Upper lobe of left lung (tissue), 4 donors: Measurements from ENCODE around the gene ASB8.
"Not testable (repeated sequence)": the region's sequence is repeated elsewhere in the genome, so short reads cannot be mapped to it uniquely, and the experiment has no call there.

ENCODE experiments used
- EP300 ChIP-seq, 4 donors: sonication (generic); formaldehyde crosslinking; IDR thresholded peaks; one replicate each; pipeline ENCODE4 v1.5.1; 2017; ENCODE audit warnings: antibody characterized with exemption in 4 of 4, control low read depth in 2 of 4
- TF ChIP-seq, protein P1 (sequence below), 6 experiments: fragments of 450-650 bp in 4 of 6; fragments of 200-600 bp in 2 of 6; sonication (generic) in 2 of 6; IDR thresholded peaks; one replicate each; pipeline ENCODE4 v1.5.1; 2016 to 2019; ENCODE audit warnings: antibody characterized with exemption in 6 of 6

DNA sequence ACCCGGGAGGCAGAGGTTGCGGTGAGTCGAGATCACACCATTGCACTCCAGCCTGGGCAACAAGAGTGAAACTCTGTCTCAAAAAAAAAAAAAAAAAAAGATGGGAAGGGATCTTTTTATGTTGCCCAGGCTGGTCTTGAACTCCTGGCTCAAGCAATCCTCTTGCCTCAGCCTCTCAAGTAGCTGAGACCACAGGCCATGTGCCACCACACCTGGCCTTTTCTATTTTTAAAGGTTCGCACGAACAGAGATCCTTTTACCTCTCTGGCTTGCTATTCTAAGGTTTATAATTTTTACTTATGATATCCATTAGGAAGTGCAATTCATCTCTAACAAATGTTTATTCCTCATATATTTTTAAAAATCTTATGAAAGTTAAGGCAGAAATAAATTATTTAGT, 31.8 kb downstream of the ASB8 start:
- TF ChIP-seq, protein P1, sequence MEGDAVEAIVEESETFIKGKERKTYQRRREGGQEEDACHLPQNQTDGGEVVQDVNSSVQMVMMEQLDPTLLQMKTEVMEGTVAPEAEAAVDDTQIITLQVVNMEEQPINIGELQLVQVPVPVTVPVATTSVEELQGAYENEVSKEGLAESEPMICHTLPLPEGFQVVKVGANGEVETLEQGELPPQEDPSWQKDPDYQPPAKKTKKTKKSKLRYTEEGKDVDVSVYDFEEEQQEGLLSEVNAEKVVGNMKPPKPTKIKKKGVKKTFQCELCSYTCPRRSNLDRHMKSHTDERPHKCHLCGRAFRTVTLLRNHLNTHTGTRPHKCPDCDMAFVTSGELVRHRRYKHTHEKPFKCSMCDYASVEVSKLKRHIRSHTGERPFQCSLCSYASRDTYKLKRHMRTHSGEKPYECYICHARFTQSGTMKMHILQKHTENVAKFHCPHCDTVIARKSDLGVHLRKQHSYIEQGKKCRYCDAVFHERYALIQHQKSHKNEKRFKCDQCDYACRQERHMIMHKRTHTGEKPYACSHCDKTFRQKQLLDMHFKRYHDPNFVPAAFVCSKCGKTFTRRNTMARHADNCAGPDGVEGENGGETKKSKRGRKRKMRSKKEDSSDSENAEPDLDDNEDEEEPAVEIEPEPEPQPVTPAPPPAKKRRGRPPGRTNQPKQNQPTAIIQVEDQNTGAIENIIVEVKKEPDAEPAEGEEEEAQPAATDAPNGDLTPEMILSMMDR (IDR thresholded peaks at IDR 0.05): not testable (repeated sequence)
- TF ChIP-seq EP300 (IDR thresholded peaks at IDR 0.05): not testable (repeated sequence)
